Loucy (cell line): ENCODE data around the gene SIAH1.

Experiments used
- H2AFZ ChIP-seq: fragments of 200-600 bp; sonication (generic); 2 replicates; pipeline ENCODE4 v1.6.0; 2016; ENCODE audit warnings: antibody characterized with exemption, mild to moderate bottlenecking, low read length, moderate library complexity
- H3F3A ChIP-seq: fragments of 200-600 bp; 2 replicates; pipeline ENCODE4 v1.6.0; 2016; ENCODE audit warnings: antibody characterized with exemption, low read depth, mild to moderate bottlenecking
- H3K27me3 ChIP-seq: fragments of 200-600 bp; sonication (generic); 2 replicates; pipeline ENCODE4 v1.6.1; 2014; ENCODE audit warnings: low read length, mild to moderate bottlenecking; ENCODE audit not compliant: insufficient read depth, poor library complexity, severe bottlenecking
- H3K36me3 ChIP-seq: fragments of 200-600 bp; sonication (generic); 2 replicates; pipeline ENCODE4 v1.6.1; 2016; ENCODE audit warnings: low read length; ENCODE audit not compliant: insufficient read depth
- H3K4me1 ChIP-seq: fragments of 200-600 bp; sonication (generic); 2 replicates; pipeline ENCODE4 v1.5.1; 2014; ENCODE audit warnings: low read length, mild to moderate bottlenecking; ENCODE audit not compliant: insufficient read depth, poor library complexity, severe bottlenecking
- H3K4me2 ChIP-seq: fragments of 200-600 bp; sonication (generic); 2 replicates; pipeline ENCODE4 v1.6.0; 2014; ENCODE audit warnings: antibody characterized with exemption, low read length, low read depth, mild to moderate bottlenecking; ENCODE audit not compliant: poor library complexity, severe bottlenecking
- H3K4me3 ChIP-seq: fragments of 200-600 bp; sonication (generic); 2 replicates; pipeline ENCODE4 v1.5.1; 2014; ENCODE audit warnings: low read length, mild to moderate bottlenecking, mixed read lengths; ENCODE audit not compliant: poor library complexity, severe bottlenecking
- H3K79me2 ChIP-seq: fragments of 200-600 bp; sonication (generic); 2 replicates; pipeline ENCODE4 v1.6.1; 2014; ENCODE audit warnings: low read length; ENCODE audit not compliant: insufficient read depth
- H3K9ac ChIP-seq: fragments of 200-600 bp; sonication (generic); 2 replicates; pipeline ENCODE4 v1.6.0; 2014; ENCODE audit warnings: mild to moderate bottlenecking, low read depth, low read length, moderate library complexity; ENCODE audit not compliant: poor library complexity, severe bottlenecking
- H3K9me2 ChIP-seq: fragments of 200-600 bp; sonication (generic); replicated peaks from 2 replicates; pipeline ENCODE4 v1.6.1; 2016; ENCODE audit warnings: low read depth, low read length, mixed read lengths
- H3K9me3 ChIP-seq: fragments of 200-600 bp; sonication (generic); 2 replicates; pipeline ENCODE4 v1.6.1; 2014; ENCODE audit warnings: mild to moderate bottlenecking, antibody characterized with exemption, low read length, low read depth; ENCODE audit not compliant: insufficient read depth
- H4K20me1 ChIP-seq: fragments of 200-600 bp; sonication (generic); 2 replicates; pipeline ENCODE4 v1.6.0; 2014; ENCODE audit warnings: antibody characterized with exemption, low read length, mild to moderate bottlenecking; ENCODE audit not compliant: insufficient read depth, poor library complexity, severe bottlenecking
- EZH2phosphoT487 ChIP-seq: fragments of 200-600 bp; IDR thresholded peaks from 2 replicates; pipeline ENCODE4 v1.6.1; 2018; ENCODE audit warnings: antibody characterized with exemption, mild to moderate bottlenecking, moderate library complexity, borderline replicate concordance
- TF ChIP-seq, protein P1 (sequence below): fragments of 200-600 bp; sonication (generic); conservative IDR thresholded peaks from 2 replicates; pipeline ENCODE4 v1.5.1; 2014; ENCODE audit warnings: mild to moderate bottlenecking, antibody characterized with exemption, low read length

The SIAH1 gene

DNA sequence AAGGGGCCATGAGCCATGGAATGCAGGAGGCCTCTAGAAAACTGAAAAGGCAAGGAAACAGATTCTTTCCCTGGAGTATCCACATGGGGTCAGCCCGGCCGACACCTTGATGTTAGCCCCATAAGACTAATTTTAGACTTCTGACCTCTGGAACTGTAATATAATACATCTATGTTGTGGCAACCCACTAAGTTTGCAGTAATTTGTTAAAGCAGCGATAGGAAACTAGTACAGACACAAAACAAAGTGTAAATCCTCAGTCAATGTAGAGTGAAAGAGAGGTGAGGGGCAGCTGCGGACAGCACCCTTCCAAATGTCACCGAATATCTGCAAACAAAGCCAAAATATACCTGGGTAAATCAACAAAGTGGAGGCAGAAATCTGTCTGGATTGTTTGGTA lies 7.2 kb upstream of the SIAH1 start:
- Histone ChIP-seq H3K9me2 (no peaks in the 10 kb centered on the region), H3K4me1 (no peaks in the 10 kb centered on the region), H2AFZ (no peak overlapping the region), H3K4me3 (no peak overlapping the region), H3K36me3 (no peaks in the 10 kb centered on the region), H3K4me2 (no peak overlapping the region), H3K9ac (no peak overlapping the region), H3K9me3 (no peaks in the 10 kb centered on the region), H3K79me2 (no peaks in the 10 kb centered on the region), H4K20me1 (no peaks in the 10 kb centered on the region), H3K27me3 (no peaks in the 10 kb centered on the region), H3F3A (no peaks in the 10 kb centered on the region)
- TF ChIP-seq, protein P1, sequence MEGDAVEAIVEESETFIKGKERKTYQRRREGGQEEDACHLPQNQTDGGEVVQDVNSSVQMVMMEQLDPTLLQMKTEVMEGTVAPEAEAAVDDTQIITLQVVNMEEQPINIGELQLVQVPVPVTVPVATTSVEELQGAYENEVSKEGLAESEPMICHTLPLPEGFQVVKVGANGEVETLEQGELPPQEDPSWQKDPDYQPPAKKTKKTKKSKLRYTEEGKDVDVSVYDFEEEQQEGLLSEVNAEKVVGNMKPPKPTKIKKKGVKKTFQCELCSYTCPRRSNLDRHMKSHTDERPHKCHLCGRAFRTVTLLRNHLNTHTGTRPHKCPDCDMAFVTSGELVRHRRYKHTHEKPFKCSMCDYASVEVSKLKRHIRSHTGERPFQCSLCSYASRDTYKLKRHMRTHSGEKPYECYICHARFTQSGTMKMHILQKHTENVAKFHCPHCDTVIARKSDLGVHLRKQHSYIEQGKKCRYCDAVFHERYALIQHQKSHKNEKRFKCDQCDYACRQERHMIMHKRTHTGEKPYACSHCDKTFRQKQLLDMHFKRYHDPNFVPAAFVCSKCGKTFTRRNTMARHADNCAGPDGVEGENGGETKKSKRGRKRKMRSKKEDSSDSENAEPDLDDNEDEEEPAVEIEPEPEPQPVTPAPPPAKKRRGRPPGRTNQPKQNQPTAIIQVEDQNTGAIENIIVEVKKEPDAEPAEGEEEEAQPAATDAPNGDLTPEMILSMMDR: no peak
- TF ChIP-seq EZH2phosphoT487: no peak

- Histone ChIP-seq H3K4me1 (peaks cover 19% of the 10 kb centered on the region), H3K9me3 (no peaks in the 10 kb centered on the region), H3K9ac (no peak overlapping the region), H4K20me1 (peaks cover 27% of the 10 kb centered on the region), H3K36me3 (no peaks in the 10 kb centered on the region), H3K79me2 (peaks cover 34% of the 10 kb centered on the region), H3F3A (no peaks in the 10 kb centered on the region), H2AFZ (no peak overlapping the region), H3K9me2 (no peaks in the 10 kb centered on the region), H3K4me3 (no peak overlapping the region), H3K4me2 (peak overlapping the region; percentile 85), H3K27me3 (no peaks in the 10 kb centered on the region)
- no peak for TF ChIP-seq EZH2phosphoT487
- TF ChIP-seq, protein P1: no peak
Observed at GRCh38 chr16:48386559-48387312, 1.5 kb upstream of the SIAH1 start.

- no peaks in the 10 kb centered on the region for H3K36me3 ChIP-seq
- peak overlapping the region; percentile 93 for H3K4me3 ChIP-seq
- H3K4me1 ChIP-seq: peaks cover 37% of the 10 kb centered on the region
- H3K9ac ChIP-seq: peak overlapping the region; percentile 97
- H3F3A ChIP-seq: no peaks in the 10 kb centered on the region
- peak overlapping the region; percentile 80 for H3K4me2 ChIP-seq
- H3K9me3 ChIP-seq: no peaks in the 10 kb centered on the region
- peaks cover 54% of the 10 kb centered on the region for H3K79me2 ChIP-seq
- H3K9me2 ChIP-seq: no peaks in the 10 kb centered on the region
- peak overlapping the region; percentile 74 for H2AFZ ChIP-seq
- TF ChIP-seq, protein P1: no peak
- no peak for TF ChIP-seq EZH2phosphoT487
- no peaks in the 10 kb centered on the region for H3K27me3 ChIP-seq
- H4K20me1 ChIP-seq: peaks cover 47% of the 10 kb centered on the region
Observed at GRCh38 chr16:48384520-48385252, 527 bp downstream of the SIAH1 start.
